Tibial nerve (tissue), 4 donors: ENCODE measurements around the gene MAP2. TPM values are rescaled to one million over a fixed set of nuclear protein-coding genes. Genes with fewer than 3 reads are reported as not detected.

Source experiments
- DNase-seq, 2 donors: peaks; one replicate each; pipeline ENCODE4 v3.0.0-alpha.2; 2019; ENCODE audit warnings: low spot score in 2 of 2
- H3K27ac ChIP-seq, 4 donors: fragments of 200-600 bp; sonication (generic) in 3 of 4; one replicate each; pipeline ENCODE4 v1.5.1; 2017 to 2019; ENCODE audit warnings: mild to moderate bottlenecking in 1 of 4
- H3K27me3 ChIP-seq, 2 donors: fragments of 200-600 bp; sonication (generic) in 1 of 2; one replicate each; pipeline versions ENCODE4 v1.5.1 to v1.6.0; 2017 to 2019
- H3K36me3 ChIP-seq, 3 donors: fragments of 200-600 bp; sonication (generic); one replicate each; pipeline ENCODE4 v1.5.1; 2018 to 2019
- H3K4me1 ChIP-seq, 4 donors: fragments of 200-600 bp; sonication (generic) in 3 of 4; one replicate each; pipeline ENCODE4 v1.5.1; 2017 to 2019
- H3K4me3 ChIP-seq, 4 donors: fragments of 200-600 bp; sonication (generic) in 3 of 4; one replicate each; pipeline ENCODE4 v1.5.1; 2017 to 2019; ENCODE audit warnings: mild to moderate bottlenecking in 1 of 4, moderate library complexity in 1 of 4
- H3K9me3 ChIP-seq, 4 donors: fragments of 200-600 bp; sonication (generic) in 3 of 4; one replicate each; pipeline ENCODE4 v1.5.1; 2017 to 2019
- CTCF ChIP-seq, 5 experiments: fragments of 200-600 bp in 3 of 5; fragments of 450-650 bp in 2 of 5; sonication (generic) in 3 of 5; IDR thresholded peaks; one replicate each; pipeline ENCODE4 v1.5.1; 2016 to 2019; ENCODE audit warnings: antibody characterized with exemption in 5 of 5, mild to moderate bottlenecking in 3 of 5, moderate library complexity in 2 of 5
- EP300 ChIP-seq, 2 donors: sonication (generic); formaldehyde crosslinking; IDR thresholded peaks; one replicate each; pipeline ENCODE4 v1.6.1; 2017; ENCODE audit warnings: antibody characterized with exemption in 2 of 2, mild to moderate bottlenecking in 1 of 2
- POLR2A ChIP-seq, 2 donors: fragments of 450-650 bp; IDR thresholded peaks; one replicate each; pipeline ENCODE4 v1.6.1; 2017; ENCODE audit warnings: antibody characterized with exemption in 2 of 2, mild to moderate bottlenecking in 2 of 2, moderate library complexity in 2 of 2
- WGBS, 2 donors: methylation state at CpG; one replicate each; pipeline ENCODE4 v1.1.5; 2018; 5-methylcytosine and 5-hydroxymethylcytosine counted together
- total RNA-seq, 4 donors: library from RNA; depleted of rRNA; stranded (reverse); fragments of >200 nt; gene quantifications; one replicate each; pipeline ENCODE4 v1.1.0, GENCODE V29; 2016

MAP2 gene
- total RNA-seq, 4 donors from 2014 or later = 14.7 to 31.7 (median 21.3) TPM

GRCh38 chr2:209574515-209574914 lies 150.7 kb downstream of the MAP2 start:
- TF ChIP-seq POLR2A (IDR thresholded peaks at IDR 0.05) = no peak
- TF ChIP-seq EP300 (IDR thresholded peaks at IDR 0.05) = no peak
- no peak for TF ChIP-seq CTCF (IDR thresholded peaks at IDR 0.05)
- WGBS, 2 donors = 98 to 100% methylated on average over 2 of the region's 2 CpGs

GRCh38 chr2:209577376-209578357 lies 153.8 kb downstream of the MAP2 start:
- Histone ChIP-seq H3K27ac (no peak overlapping the region), H3K27me3 (no peaks in the 10 kb centered on the region), H3K4me1 (peaks cover 0 to 25% (median 0%) of the 10 kb centered on the region in 4 donors), H3K4me3 (no peak overlapping the region), H3K36me3 (no peaks in the 10 kb centered on the region), H3K9me3 (no peaks in the 10 kb centered on the region)
- no peak for DNase-seq
- 61 to 66% methylated on average over 4 of the region's 4 CpGs for WGBS, 2 donors
- TF ChIP-seq POLR2A (IDR thresholded peaks at IDR 0.05) (no peak), CTCF (IDR thresholded peaks at IDR 0.05) (peak; percentile 8 to 52 (median 31))

More at GRCh38 chr2:209574515-209574914, 150.7 kb downstream of the MAP2 start:
- Histone ChIP-seq H3K4me1 (peaks cover 0 to 20% (median 0%) of the 10 kb centered on the region in 4 donors), H3K27me3 (no peaks in the 10 kb centered on the region), H3K9me3 (no peaks in the 10 kb centered on the region), H3K36me3 (no peaks in the 10 kb centered on the region), H3K27ac (no peak overlapping the region), H3K4me3 (no peak overlapping the region)
- DNase-seq = no peak

- H3K27me3 ChIP-seq = no peaks in the 10 kb centered on the region
- no peak for TF ChIP-seq CTCF (IDR thresholded peaks at IDR 0.05)
- TF ChIP-seq EP300 (IDR thresholded peaks at IDR 0.05) = no peak
- no peak for TF ChIP-seq POLR2A (IDR thresholded peaks at IDR 0.05)
- DNase-seq = no peak
- H3K4me3 ChIP-seq = no peak overlapping the region
- H3K36me3 ChIP-seq = no peaks in the 10 kb centered on the region
- WGBS, 2 donors = 64 to 71% methylated on average over 2 to 3 of the region's 3 CpGs
- H3K9me3 ChIP-seq = no peaks in the 10 kb centered on the region
- H3K27ac ChIP-seq = no peak overlapping the region
- peaks cover 0 to 25% (median 0%) of the 10 kb centered on the region in 4 donors for H3K4me1 ChIP-seq
Measured at GRCh38 chr2:209578394-209579001, 154.7 kb downstream of the MAP2 start.

GRCh38 chr2:209579230-209579749 lies 155.4 kb downstream of the MAP2 start:
- WGBS, 2 donors = 25 to 37% methylated on average over 17 of the region's 17 CpGs
- Histone ChIP-seq H3K27me3 (no peaks in the 10 kb centered on the region), H3K4me1 (peaks cover 0 to 25% (median 0%) of the 10 kb centered on the region in 4 donors), H3K36me3 (no peaks in the 10 kb centered on the region), H3K9me3 (no peaks in the 10 kb centered on the region), H3K4me3 (peak overlapping the region; percentile 18 to 47 (median 26)), H3K27ac (no peak overlapping the region)
- TF ChIP-seq POLR2A (IDR thresholded peaks at IDR 0.05) (no peak), CTCF (IDR thresholded peaks at IDR 0.05) (no peak), EP300 (IDR thresholded peaks at IDR 0.05) (no peak)
- DNase-seq = no peak
